Thyroid gland (tissue), 4 donors: ENCODE measurements around the gene SACM1L. TPM values are rescaled to one million over a fixed set of nuclear protein-coding genes. Genes with fewer than 3 reads are reported as not detected.

Source experiments
- DNase-seq, 2 donors: peaks; one replicate each; pipeline ENCODE4 v3.0.0-alpha.2; 2019
- H3K27ac ChIP-seq, 3 donors: fragments of 200-600 bp; sonication (generic); 1 replicate in 2 of 3; 2 replicates in 1 of 3; pipeline ENCODE4 v1.5.1; 2016 to 2019; ENCODE audit warnings: mild to moderate bottlenecking in 1 of 3, moderate library complexity in 1 of 3
- H3K27me3 ChIP-seq: fragments of 200-600 bp; sonication (generic); one replicate; pipeline ENCODE4 v1.5.1; 2019
- H3K36me3 ChIP-seq, 2 donors: fragments of 200-600 bp; sonication (generic); one replicate each; pipeline ENCODE4 v1.5.1; 2016 to 2019
- H3K4me1 ChIP-seq, 2 donors: fragments of 200-600 bp; sonication (generic); one replicate each; pipeline ENCODE4 v1.5.1; 2017 to 2019
- H3K4me3 ChIP-seq, 3 donors: fragments of 200-600 bp; sonication (generic); replicated peaks in 1 of 3; 1 replicate in 2 of 3; 2 replicates in 1 of 3; pipeline ENCODE4 v1.5.1; 2016; ENCODE audit warnings: mild to moderate bottlenecking in 1 of 3
- H3K9me3 ChIP-seq: fragments of 200-600 bp; sonication (generic); one replicate; pipeline ENCODE4 v1.5.1; 2017
- CTCF ChIP-seq, 6 experiments: fragments of 200-600 bp in 3 of 6; fragments of 450-650 bp in 3 of 6; sonication (generic) in 3 of 6; IDR thresholded peaks; one replicate each; pipeline ENCODE4 v1.5.1; 2016 to 2019; ENCODE audit warnings: antibody characterized with exemption in 6 of 6, mild to moderate bottlenecking in 2 of 6, inconsistent platforms in 1 of 6, moderate library complexity in 1 of 6
- POLR2A ChIP-seq, 2 donors: fragments of 450-650 bp; IDR thresholded peaks; one replicate each; pipeline ENCODE4 v1.6.1; 2017; ENCODE audit warnings: antibody characterized with exemption in 2 of 2, mild to moderate bottlenecking in 2 of 2, moderate library complexity in 1 of 2
- WGBS, 2 donors: methylation state at CpG; one replicate each; pipeline ENCODE4 v1.1.5; 2017; 5-methylcytosine and 5-hydroxymethylcytosine counted together
- intact Hi-C: fragments of 100-400 bp; cut with DNase I; formaldehyde crosslinking; loops from one replicate; pipeline ENCODE4 v1.15.1; 2023
- total RNA-seq, 4 donors: library from RNA; depleted of rRNA; stranded (reverse); fragments of >200 nt; gene quantifications; one replicate each; pipeline ENCODE4 v1.2.3, GENCODE V29; 2016

SACM1L gene, protein sequence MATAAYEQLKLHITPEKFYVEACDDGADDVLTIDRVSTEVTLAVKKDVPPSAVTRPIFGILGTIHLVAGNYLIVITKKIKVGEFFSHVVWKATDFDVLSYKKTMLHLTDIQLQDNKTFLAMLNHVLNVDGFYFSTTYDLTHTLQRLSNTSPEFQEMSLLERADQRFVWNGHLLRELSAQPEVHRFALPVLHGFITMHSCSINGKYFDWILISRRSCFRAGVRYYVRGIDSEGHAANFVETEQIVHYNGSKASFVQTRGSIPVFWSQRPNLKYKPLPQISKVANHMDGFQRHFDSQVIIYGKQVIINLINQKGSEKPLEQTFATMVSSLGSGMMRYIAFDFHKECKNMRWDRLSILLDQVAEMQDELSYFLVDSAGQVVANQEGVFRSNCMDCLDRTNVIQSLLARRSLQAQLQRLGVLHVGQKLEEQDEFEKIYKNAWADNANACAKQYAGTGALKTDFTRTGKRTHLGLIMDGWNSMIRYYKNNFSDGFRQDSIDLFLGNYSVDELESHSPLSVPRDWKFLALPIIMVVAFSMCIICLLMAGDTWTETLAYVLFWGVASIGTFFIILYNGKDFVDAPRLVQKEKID
- total RNA-seq: 100 to 1,000 TPM in 3 of 4 donors, 10 to 100 TPM in 1; 87.0 to 161 (median 111) TPM

GRCh38 chr3:45688882-45689786, at the start of gene SACM1L:
SACM1L (plus strand) TSS chr3:45689396; CDS start chr3:45689466, 70 bp downstream.
- Histone ChIP-seq H3K27me3 (no peaks in the 10 kb centered on the region), H3K4me3 (peak within 1 kb of the TSS; percentile 57 to 74 (median 72)), H3K4me1 (peaks cover 33 to 53% of the 10 kb centered on the region in 2 donors), H3K9me3 (no peaks in the 10 kb centered on the region), H3K27ac (peak within 1 kb of the TSS; percentile 81 to 93 (median 91)), H3K36me3 (no peaks in the 10 kb centered on the region)
- peak; percentile 98 to 99 for DNase-seq
- intact Hi-C loops: no loop called here
- WGBS, 2 donors: 0% methylated on average over 25 to 65 of the region's 81 CpGs
- TF ChIP-seq CTCF (IDR thresholded peaks at IDR 0.05) (peak in 1 of 6 experiments; percentile 25), POLR2A (IDR thresholded peaks at IDR 0.05) (peak in 1 of 2 donors; percentile 84)

GRCh38 chr3:45640091-45640507, 49.1 kb upstream of the SACM1L start:
- H3K9me3 ChIP-seq: no peaks in the 10 kb centered on the region
- WGBS, 2 donors: 80 to 81% methylated on average over 1 of the region's 1 CpG
- H3K36me3 ChIP-seq: no peaks in the 10 kb centered on the region
- no peak overlapping the region for H3K4me3 ChIP-seq
- peaks cover 44 to 61% of the 10 kb centered on the region in 2 donors for H3K4me1 ChIP-seq
- peak overlapping the region; percentile 73 to 79 (median 76) for H3K27ac ChIP-seq
- no peak for DNase-seq
- TF ChIP-seq POLR2A (IDR thresholded peaks at IDR 0.05): no peak
- no peak for TF ChIP-seq CTCF (IDR thresholded peaks at IDR 0.05)
- intact Hi-C loops: no loop called here
- no peaks in the 10 kb centered on the region for H3K27me3 ChIP-seq

GRCh38 chr3:45640724-45641361, 48.4 kb upstream of the SACM1L start:
- WGBS, 2 donors: 35 to 39% methylated on average over 4 of the region's 4 CpGs
- H3K4me3 ChIP-seq: no peak overlapping the region
- TF ChIP-seq CTCF (IDR thresholded peaks at IDR 0.05) (no peak), POLR2A (IDR thresholded peaks at IDR 0.05) (no peak)
- H3K27ac ChIP-seq: peak overlapping the region; percentile 73 to 79 (median 76)
- intact Hi-C loops: no loop called here
- no peaks in the 10 kb centered on the region for H3K36me3 ChIP-seq
- DNase-seq: peak; percentile 76 to 83
- H3K27me3 ChIP-seq: no peaks in the 10 kb centered on the region
- H3K9me3 ChIP-seq: no peaks in the 10 kb centered on the region
- H3K4me1 ChIP-seq: peaks cover 51 to 68% of the 10 kb centered on the region in 2 donors

DNA sequence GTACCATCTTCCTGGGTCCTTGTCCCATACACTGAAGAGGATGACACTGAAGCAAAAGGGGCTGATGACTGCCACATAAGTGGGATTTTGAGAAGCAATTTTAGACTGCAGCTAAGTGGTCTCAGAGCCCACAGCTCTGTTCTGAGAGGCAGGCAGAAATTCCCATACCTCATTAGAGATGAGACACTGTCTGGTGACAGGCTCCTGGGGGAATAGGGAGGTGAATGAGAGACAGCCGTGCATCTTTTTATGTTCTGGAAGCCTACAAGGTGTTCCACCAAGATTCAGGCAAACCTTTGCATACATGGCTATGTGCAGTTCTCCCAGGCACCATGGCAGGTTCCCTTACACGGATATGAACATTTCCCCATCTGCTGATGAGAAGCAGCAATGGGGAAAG, 47.4 kb upstream of the SACM1L start:
- WGBS, 2 donors: 77 to 89% methylated on average over 2 of the region's 2 CpGs
- Histone ChIP-seq H3K9me3 (no peaks in the 10 kb centered on the region), H3K27me3 (no peaks in the 10 kb centered on the region), H3K27ac (peak overlapping the region; percentile 73 to 79 (median 76)), H3K4me3 (no peak overlapping the region), H3K36me3 (no peaks in the 10 kb centered on the region), H3K4me1 (peaks cover 55 to 77% of the 10 kb centered on the region in 2 donors)
- intact Hi-C loops: no loop called here
- TF ChIP-seq POLR2A (IDR thresholded peaks at IDR 0.05) (no peak), CTCF (IDR thresholded peaks at IDR 0.05) (no peak)
- no peak for DNase-seq
